Activated CD8-positive, alpha-beta T cell treated with anti-CD3 and anti-CD28 coated beads for 36 hours (primary cell): ENCODE results near the gene MDK. TPM values are rescaled to one million over a fixed set of nuclear protein-coding genes. Genes with fewer than 3 reads are reported as not detected.

Source experiments
- ATAC-seq: fragments of 200-7000 bp; cut with Tn5 transposase; one replicate; pipeline ENCODE4 v1.10.0; 2021; ENCODE audit warnings: mild to moderate bottlenecking, moderate library complexity
- CTCF ChIA-PET: fragments of 350-600 bp; sonication (Branson Sonifier 250); formaldehyde crosslinking; loops from one replicate; lab custom pipeline; 2021; ENCODE audit warnings: antibody characterized with exemption; lab: Charles Lee
- POLR2A ChIA-PET: fragments of 350-600 bp; sonication (Branson Sonifier 250); formaldehyde crosslinking; loops from one replicate; lab custom pipeline; 2021; ENCODE audit warnings: antibody characterized with exemption; lab: Charles Lee
- DNase-seq: peaks from one replicate; pipeline ENCODE4 v3.0.0-alpha.2; 2020
- H3K27ac Mint-ChIP-seq: one replicate; pipeline ENCODE4 v1.8.0; 2021; ENCODE audit warnings: mild to moderate bottlenecking, mixed read lengths
- H3K27me3 Mint-ChIP-seq: one replicate; pipeline ENCODE4 v1.8.0; 2021; ENCODE audit warnings: mixed read lengths
- H3K36me3 Mint-ChIP-seq: one replicate; pipeline ENCODE4 v1.8.0; 2021; ENCODE audit warnings: low read depth, mixed read lengths
- H3K4me1 Mint-ChIP-seq: one replicate; pipeline ENCODE4 v1.8.0; 2021; ENCODE audit warnings: low read depth, mixed read lengths
- H3K4me3 Mint-ChIP-seq: one replicate; pipeline ENCODE4 v1.8.0; 2021; ENCODE audit warnings: mild to moderate bottlenecking, moderate library complexity, mixed read lengths
- H3K9me3 Mint-ChIP-seq: one replicate; pipeline ENCODE4 v1.8.0; 2021; ENCODE audit warnings: mixed read lengths
- CTCF ChIP-seq: fragments of 200-600 bp; IDR thresholded peaks from one replicate; pipeline ENCODE4 v1.8.0; 2022; ENCODE audit warnings: antibody characterized with exemption, mild to moderate bottlenecking
- intact Hi-C: fragments of 100-400 bp; cut with micrococcal nuclease; formaldehyde crosslinking; loops from one replicate; pipeline ENCODE4 v1.10.0; 2022
- total RNA-seq, 2 experiments: library from RNA; stranded (reverse); gene quantifications; one replicate each; pipeline ENCODE4 v1.2.3, GENCODE V29; 2021

MDK gene
- total RNA-seq, 2 experiments from 2014 or later: 4.2 to 4.9 TPM

- peaks cover 55% of the 10 kb centered on the region for H3K27me3 Mint-ChIP-seq
- no peak overlapping the region for H3K27ac Mint-ChIP-seq
- ATAC-seq (no peak), DNase-seq (no peak)
- H3K36me3 Mint-ChIP-seq: no peaks in the 10 kb centered on the region
- no peak for TF ChIP-seq CTCF
- H3K4me3 Mint-ChIP-seq: no peak overlapping the region
- ChIA-PET CTCF (no interaction called here), POLR2A (interaction anchor here (1.0 kb wide), 1 partner anchor 8 kb away, joined by 3 read pairs; no protein-coding TSS in a partner anchor)
- intact Hi-C loops: no loop called here
- no peaks in the 10 kb centered on the region for H3K9me3 Mint-ChIP-seq
- peaks cover 22% of the 10 kb centered on the region for H3K4me1 Mint-ChIP-seq
These were observed 4.6 kb downstream of the MDK start for GRCh38 chr11:46386005-46386578.

- CTCF ChIA-PET: interaction anchor here (1.1 to 4.1 kb wide), 5 partner anchors 10 to 149 kb away, joined by 3 to 34 read pairs (median 5); no protein-coding TSS in a partner anchor
- Mint-ChIP-seq H3K4me3 (no peak overlapping the region), H3K4me1 (peaks cover 22% of the 10 kb centered on the region), H3K36me3 (no peaks in the 10 kb centered on the region), H3K27ac (no peak overlapping the region), H3K27me3 (peaks cover 55% of the 10 kb centered on the region), H3K9me3 (no peaks in the 10 kb centered on the region)
- TF ChIP-seq CTCF: no peak
- intact Hi-C loops: no loop called here
- POLR2A ChIA-PET: interaction anchor here (1.0 to 1.1 kb wide), 2 partner anchors 9 to 68 kb away, joined by 3 to 4 read pairs; no protein-coding TSS in a partner anchor
- DNase-seq (no peak), ATAC-seq (no peak)
These were observed 5.2 kb downstream of the MDK start for GRCh38 chr11:46386674-46387073.

GRCh38 chr11:46387456-46387855 is 6.0 kb downstream of the MDK start:
- intact Hi-C loops: no loop called here
- DNase-seq: no peak
- POLR2A ChIA-PET: interaction anchor here (1.0 to 1.1 kb wide), 2 partner anchors 10 to 67 kb away, joined by 3 to 4 read pairs; no protein-coding TSS in a partner anchor
- ATAC-seq: no peak
- Mint-ChIP-seq H3K27me3 (peaks cover 52% of the 10 kb centered on the region), H3K4me1 (peaks cover 18% of the 10 kb centered on the region), H3K4me3 (no peak overlapping the region), H3K36me3 (no peaks in the 10 kb centered on the region), H3K9me3 (no peaks in the 10 kb centered on the region), H3K27ac (no peak overlapping the region)
- CTCF ChIA-PET: interaction anchor here (1.0 to 4.1 kb wide), 8 partner anchors 11 to 230 kb away, joined by 3 to 34 read pairs (median 4); partner anchors contain the start of genes ATG13 and HARBI1
- no peak for TF ChIP-seq CTCF

- no peaks in the 10 kb centered on the region for H3K9me3 Mint-ChIP-seq
- DNase-seq: peak; percentile 27
- POLR2A ChIA-PET: interaction anchor here (1.0 to 1.2 kb wide), 3 partner anchors 10 to 67 kb away, joined by 3 to 4 read pairs (median 3); no protein-coding TSS in a partner anchor
- no peaks in the 10 kb centered on the region for H3K36me3 Mint-ChIP-seq
- peaks cover 24% of the 10 kb centered on the region for H3K4me1 Mint-ChIP-seq
- no peak for TF ChIP-seq CTCF
- intact Hi-C loops: no loop called here
- peaks cover 57% of the 10 kb centered on the region for H3K27me3 Mint-ChIP-seq
- no peak overlapping the region for H3K4me3 Mint-ChIP-seq
- CTCF ChIA-PET: interaction anchor here (0.8 to 4.1 kb wide), 24 partner anchors 10 to 313 kb away, joined by 3 to 34 read pairs (median 5); partner anchors contain the start of genes ARHGAP1, ATG13, HARBI1 and ZNF408
- peak; percentile 7 for ATAC-seq
- no peak overlapping the region for H3K27ac Mint-ChIP-seq
These were observed 6.6 kb downstream of the MDK start for GRCh38 chr11:46387919-46388618.
